ENCODE data around the gene CEP170.
"Not testable (repeated sequence)": the region's sequence is repeated elsewhere in the genome, so short reads cannot be mapped to it uniquely, and the experiment has no call there.

- not testable (repeated sequence) for TF ChIP-seq CTCF, POLR2A (IDR thresholded peaks at IDR 0.05)
These were observed 106.0 kb downstream of the CEP170 start for GRCh38 chr1:243149120-243149519.

All from testis (tissue), 2 donors.